ENCODE measurements around the gene E2F3. TPM values are rescaled to one million over a fixed set of nuclear protein-coding genes. Genes with fewer than 3 reads are reported as not detected.

E2F3 gene
- total and polyA plus RNA-seq, 2 donors (not counting 3 experiments of a cell fraction or from before 2014, with no cell fraction given), result 8.6 to 22.0 TPM

DNA sequence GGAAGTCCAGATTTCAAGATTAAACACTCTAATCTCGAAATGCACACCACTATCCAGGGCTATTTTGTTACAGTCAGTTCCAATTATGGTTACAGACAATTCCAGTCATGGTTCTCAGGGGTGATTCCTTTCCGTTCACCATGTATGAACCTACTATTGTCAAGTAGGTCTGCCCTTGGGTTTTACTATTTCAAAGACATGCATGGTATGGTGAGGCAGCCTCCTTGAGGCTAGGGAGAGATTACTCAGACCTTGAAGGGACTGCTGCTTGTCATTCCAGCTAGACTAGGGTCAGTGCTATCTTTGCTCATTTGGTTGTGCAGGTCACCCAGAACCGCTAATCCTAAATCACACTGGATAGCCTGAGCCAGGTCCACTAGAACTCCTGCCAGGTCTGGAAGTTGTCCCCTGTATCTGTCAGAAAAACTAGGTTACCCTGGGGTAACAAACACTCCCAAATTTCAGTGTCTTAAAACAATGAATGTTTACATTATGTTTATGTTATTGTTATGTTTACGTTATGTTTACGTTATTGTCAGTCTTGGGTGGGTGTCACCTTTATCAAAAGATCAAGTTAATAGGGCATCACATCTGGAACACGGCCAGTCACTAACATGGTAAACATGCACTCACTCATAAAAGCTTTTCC is 41.1 kb upstream of the E2F3 start:
- Histone ChIP-seq H4K20me1 (replicated peaks; ENCODE audit: control insufficient read depth, extremely low read depth, insufficient read depth, low read length) (no peaks in the 10 kb centered on the region), H3K79me2 (ENCODE audit: control insufficient read depth, insufficient read depth, low read length) (no peaks in the 10 kb centered on the region), H3K4me3 (replicated peaks in 1 of 3; ENCODE audit: insufficient read depth in 1 of 3, low read depth in 1 of 3, low read length in 3 of 3) (no peak overlapping the region), H3K9me1 (replicated peaks; ENCODE audit: control insufficient read depth, extremely low read depth, insufficient read depth, low read length) (no peaks in the 10 kb centered on the region), H3K9me3 (replicated peaks; ENCODE audit: control insufficient read depth, insufficient read depth, low read length) (no peaks in the 10 kb centered on the region), H3K27ac (ENCODE audit: insufficient read depth, low read depth, low read length) (no peak overlapping the region), H3K4me1 (ENCODE audit: control insufficient read depth, extremely low read depth, insufficient read depth, low read length) (no peaks in the 10 kb centered on the region), H2AFZ (ENCODE audit: low read depth, low read length) (no peak overlapping the region), H3K36me3 (ENCODE audit: control insufficient read depth in 2 of 2, extremely low read depth in 1 of 2, insufficient read depth in 2 of 2, low read length in 2 of 2) (no peaks in the 10 kb centered on the region), H3K9ac (replicated peaks; ENCODE audit: extremely low read depth, insufficient read depth, low read length) (no peak overlapping the region), H3K4me2 (ENCODE audit: insufficient read depth, low read length) (no peak overlapping the region), H3K27me3 (ENCODE audit: control insufficient read depth in 2 of 2, insufficient read depth in 2 of 2, low read length in 2 of 2) (peaks cover 0 to 2% of the 10 kb centered on the region in 2 experiments)
- no peak for TF ChIP-seq GATA2 (IDR thresholded peaks at IDR 0.05; ENCODE audit: insufficient read depth, insufficient read length, low read depth, low read length)
- no peak for TF ChIP-seq POLR2AphosphoS5 (IDR thresholded peaks at IDR 0.05; ENCODE audit: insufficient read depth, low read depth, low read length)
- TF ChIP-seq, protein P1, sequence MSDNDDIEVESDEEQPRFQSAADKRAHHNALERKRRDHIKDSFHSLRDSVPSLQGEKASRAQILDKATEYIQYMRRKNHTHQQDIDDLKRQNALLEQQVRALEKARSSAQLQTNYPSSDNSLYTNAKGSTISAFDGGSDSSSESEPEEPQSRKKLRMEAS (IDR thresholded peaks at IDR 0.05; ENCODE audit: insufficient read depth, insufficient read length), result no peak
- no peak for TF ChIP-seq JUN (IDR thresholded peaks at IDR 0.05; ENCODE audit: borderline replicate concordance, insufficient read depth, insufficient read length, low read depth)
- TF ChIP-seq, protein P2, sequence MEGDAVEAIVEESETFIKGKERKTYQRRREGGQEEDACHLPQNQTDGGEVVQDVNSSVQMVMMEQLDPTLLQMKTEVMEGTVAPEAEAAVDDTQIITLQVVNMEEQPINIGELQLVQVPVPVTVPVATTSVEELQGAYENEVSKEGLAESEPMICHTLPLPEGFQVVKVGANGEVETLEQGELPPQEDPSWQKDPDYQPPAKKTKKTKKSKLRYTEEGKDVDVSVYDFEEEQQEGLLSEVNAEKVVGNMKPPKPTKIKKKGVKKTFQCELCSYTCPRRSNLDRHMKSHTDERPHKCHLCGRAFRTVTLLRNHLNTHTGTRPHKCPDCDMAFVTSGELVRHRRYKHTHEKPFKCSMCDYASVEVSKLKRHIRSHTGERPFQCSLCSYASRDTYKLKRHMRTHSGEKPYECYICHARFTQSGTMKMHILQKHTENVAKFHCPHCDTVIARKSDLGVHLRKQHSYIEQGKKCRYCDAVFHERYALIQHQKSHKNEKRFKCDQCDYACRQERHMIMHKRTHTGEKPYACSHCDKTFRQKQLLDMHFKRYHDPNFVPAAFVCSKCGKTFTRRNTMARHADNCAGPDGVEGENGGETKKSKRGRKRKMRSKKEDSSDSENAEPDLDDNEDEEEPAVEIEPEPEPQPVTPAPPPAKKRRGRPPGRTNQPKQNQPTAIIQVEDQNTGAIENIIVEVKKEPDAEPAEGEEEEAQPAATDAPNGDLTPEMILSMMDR (IDR thresholded peaks at IDR 0.05; ENCODE audit: extremely low read depth in 1 of 2, insufficient read depth in 1 of 2, low read depth in 1 of 2, low read length in 2 of 2), result no peak
- TF ChIP-seq EZH2 (IDR thresholded peaks at IDR 0.05; ENCODE audit: borderline replicate concordance, low read depth, low read length, severe bottlenecking), result no peak
- TF ChIP-seq MYC (IDR thresholded peaks at IDR 0.05; ENCODE audit: low read depth, low read length), result no peak
- no peak for TF ChIP-seq POLR2A (IDR thresholded peaks at IDR 0.05; ENCODE audit: low read depth, low read length)
- TF ChIP-seq FOS (IDR thresholded peaks at IDR 0.05; ENCODE audit: borderline replicate concordance, insufficient read depth, low read length), result no peak
- BruUV-seq (replicated peaks), result no TSS peak
- DNase-seq (ENCODE audit: low read depth, low spot score) (no peak), FAIRE-seq (no peak)
- ChIA-PET CTCF (no interaction called here), POLR2A (no interaction called here)
- dilution Hi-C loops (cut with MboI; ENCODE audit: extremely low pct_ligation_motif_present, low sequenced_read_pairs), result no loop called here
- intact Hi-C loops (cut with micrococcal nuclease), result no loop called here
